Keratinocyte (primary cell): ENCODE data around the gene CCDC178. TPM values are rescaled to one million over a fixed set of nuclear protein-coding genes. Genes with fewer than 3 reads are reported as not detected.

Experiments
- DNase-seq: peaks from one replicate; pipeline ENCODE4 v3.0.0-alpha.2; 2011; ENCODE audit warnings: low read depth, missing footprints, low spot score
- FAIRE-seq: peaks from 2 replicates; lab custom pipeline; 2011; peaks lifted over from hg19 to GRCh38; lab: Jason Lieb, UNC
- H2AFZ ChIP-seq: 2 replicates; pipeline ENCODE4 v1.6.0; 2012; ENCODE audit warnings: low read length, control low read depth, inconsistent platforms; ENCODE audit not compliant: control insufficient read depth
- H3K27ac ChIP-seq: 2 replicates; pipeline ENCODE4 v1.5.1; 2011; ENCODE audit warnings: low read length; ENCODE audit not compliant: control insufficient read depth, insufficient read depth
- H3K27me3 ChIP-seq: 3 replicates; pipeline ENCODE4 v1.6.0; 2011; ENCODE audit warnings: low read length; ENCODE audit not compliant: control insufficient read depth, insufficient read depth; ENCODE audit errors: extremely low read depth
- H3K36me3 ChIP-seq, 2 experiments: 2 replicates in 1 of 2; 3 replicates in 1 of 2; pipeline ENCODE4 v1.5.1; 2011; ENCODE audit warnings: low read length in 2 of 2, mild to moderate bottlenecking in 1 of 2; ENCODE audit not compliant: control insufficient read depth in 2 of 2, insufficient read depth in 2 of 2; ENCODE audit errors: extremely low read depth in 1 of 2
- H3K4me1 ChIP-seq: 3 replicates; pipeline ENCODE4 v1.5.1; 2011; ENCODE audit warnings: low read length; ENCODE audit not compliant: control insufficient read depth, insufficient read depth; ENCODE audit errors: extremely low read depth
- H3K4me2 ChIP-seq: 3 replicates; pipeline ENCODE4 v1.6.0; 2011; ENCODE audit warnings: low read depth, low read length; ENCODE audit not compliant: control insufficient read depth, insufficient read depth; ENCODE audit errors: extremely low read depth
- H3K4me3 ChIP-seq, 3 experiments: fragments of 200-600 bp in 1 of 3; sonication (generic) in 1 of 3; 2 replicates in 2 of 3; 3 replicates in 1 of 3; pipeline ENCODE4 v1.5.1; 2011 to 2016; ENCODE audit warnings: low read length in 3 of 3, mild to moderate bottlenecking in 3 of 3, control low read depth in 2 of 3, inconsistent platforms in 1 of 3, low read depth in 1 of 3, mixed read lengths in 1 of 3, mixed run types in 1 of 3, moderate library complexity in 1 of 3; ENCODE audit not compliant: control insufficient read depth in 2 of 3, insufficient read depth in 2 of 3; ENCODE audit errors: extremely low read depth in 1 of 3
- H3K79me2 ChIP-seq: 2 replicates; pipeline ENCODE4 v1.6.0; 2012; ENCODE audit warnings: low read length; ENCODE audit not compliant: control insufficient read depth, insufficient read depth
- H3K9ac ChIP-seq: 3 replicates; pipeline ENCODE4 v1.6.0; 2011; ENCODE audit warnings: low read length; ENCODE audit not compliant: control insufficient read depth, insufficient read depth; ENCODE audit errors: extremely low read depth
- H3K9me1 ChIP-seq: 3 replicates; pipeline ENCODE4 v1.6.0; 2011; ENCODE audit warnings: low read length; ENCODE audit not compliant: control insufficient read depth, insufficient read depth; ENCODE audit errors: extremely low read depth
- H3K9me3 ChIP-seq: 2 replicates; pipeline ENCODE4 v1.5.1; 2012; ENCODE audit warnings: low read depth, low read length; ENCODE audit not compliant: control insufficient read depth
- H4K20me1 ChIP-seq: 3 replicates; pipeline ENCODE4 v1.6.0; 2011; ENCODE audit warnings: low read length; ENCODE audit not compliant: control insufficient read depth, insufficient read depth; ENCODE audit errors: extremely low read depth
- CTCF ChIP-seq, 3 experiments: IDR thresholded peaks in 1 of 3; conservative IDR thresholded peaks in 1 of 3; optimal IDR thresholded peaks in 1 of 3; 2 replicates in 2 of 3; 3 replicates in 1 of 3; pipeline versions ENCODE3 to v1.5.1; 2011; ENCODE audit warnings: low read length in 3 of 3, mild to moderate bottlenecking in 3 of 3, moderate library complexity in 2 of 3, control low read depth in 1 of 3, inconsistent platforms in 1 of 3; ENCODE audit not compliant: insufficient read depth in 2 of 3; ENCODE audit errors: extremely low read depth in 1 of 3
- EZH2 ChIP-seq: IDR thresholded peaks from one replicate; pipeline ENCODE4 v1.6.1; 2012; ENCODE audit warnings: inconsistent platforms, mild to moderate bottlenecking, low read length, moderate library complexity
- dilution Hi-C: fragments of 300-500 bp; cut with MboI; formaldehyde crosslinking; loops from one replicate; pipeline ENCODE4 v1.7.0; 2020; ENCODE audit warnings: low sequenced_read_pairs; ENCODE audit not compliant: extremely low pct_ligation_motif_present
- polyA plus RNA-seq, 5 experiments: library from polyadenylated mRNA; depleted of rRNA in 3 of 5; stranded (reverse) in 3 of 5; stranded (forward) in 1 of 5; unstranded in 1 of 5; fragments of >200 nt; gene quantifications; 1 replicate in 1 of 5; 2 replicates in 3 of 5; 3 replicates in 1 of 5; pipeline versions ENCODE4 v1.2.1 to v1.2.3, GENCODE V29; 2011 to 2012; ENCODE audit warnings: missing spikeins in 2 of 5, low read depth in 1 of 5, low replicate concordance in 1 of 5

CCDC178 gene
- polyA plus RNA-seq, 1 donor (not counting 4 experiments of a cell fraction or from before 2014, with no cell fraction given), result 0.14 TPM

DNA sequence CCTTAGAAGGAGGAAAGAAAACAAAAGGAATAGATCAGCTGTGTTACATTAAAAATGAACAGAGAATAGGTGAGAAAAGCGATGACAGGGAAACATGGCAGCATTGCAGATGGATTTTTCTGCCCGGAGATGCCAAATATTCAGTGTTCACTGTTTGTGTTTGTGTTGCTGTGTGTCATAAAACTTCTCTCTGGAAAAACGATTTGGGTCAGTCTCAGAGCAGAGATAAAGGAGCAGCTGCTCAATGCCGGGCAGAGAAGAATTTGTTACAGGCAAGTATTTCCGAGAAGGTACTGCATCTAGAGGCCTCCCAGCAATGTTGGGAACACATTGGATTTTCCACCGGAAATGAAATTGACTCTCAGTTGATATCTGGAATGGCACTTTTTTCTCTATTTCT lies 511.3 kb downstream of the CCDC178 start:
- no peaks in the 10 kb centered on the region for H3K9me1 ChIP-seq
- no peak overlapping the region for H3K4me2 ChIP-seq
- DNase-seq (no peak), FAIRE-seq (no peak)
- no peak overlapping the region for H3K9ac ChIP-seq
- H3K27ac ChIP-seq, result no peak overlapping the region
- TF ChIP-seq EZH2 (no peak), CTCF (optimal IDR thresholded peaks at IDR 0.05 in 1 of 3, IDR thresholded peaks at IDR 0.05 in 1 of 3, conservative IDR thresholded peaks at IDR 0.05 in 1 of 3; ENCODE audit: extremely low read depth in 1 of 3, insufficient read depth in 2 of 3, low read length in 3 of 3) (no peak)
- H2AFZ ChIP-seq, result no peak overlapping the region
- no peak overlapping the region for H3K4me3 ChIP-seq
- no peaks in the 10 kb centered on the region for H3K9me3 ChIP-seq
- no peaks in the 10 kb centered on the region for H3K36me3 ChIP-seq
- dilution Hi-C loops, result no loop called here
- no peaks in the 10 kb centered on the region for H3K4me1 ChIP-seq
- no peaks in the 10 kb centered on the region for H3K27me3 ChIP-seq
- H4K20me1 ChIP-seq, result no peaks in the 10 kb centered on the region
- H3K79me2 ChIP-seq, result no peaks in the 10 kb centered on the region

DNA sequence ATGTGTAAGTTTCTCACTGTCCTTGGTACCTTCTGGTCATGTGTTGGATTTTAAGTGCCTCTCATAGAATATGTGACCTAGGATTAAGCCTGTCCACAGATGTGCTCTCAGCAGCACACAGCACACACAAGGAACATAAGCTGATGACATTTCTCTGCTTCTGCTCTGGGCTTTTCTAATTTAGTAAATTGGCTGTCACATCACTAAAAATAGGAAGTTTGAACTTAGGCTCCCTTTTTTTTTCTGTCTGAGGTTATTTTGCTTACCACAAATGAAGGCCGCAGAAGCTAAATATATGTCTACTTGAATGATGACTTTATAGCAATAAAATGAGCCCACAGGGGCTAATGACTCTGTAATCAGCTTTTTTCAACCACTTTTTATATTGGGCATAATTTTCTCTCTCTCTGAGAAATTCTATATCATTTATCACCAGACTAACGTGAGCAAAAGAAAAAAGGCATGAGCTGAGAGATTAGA lies 517.5 kb downstream of the CCDC178 start:
- no peak for DNase-seq
- dilution Hi-C loops, result no loop called here
- no peaks in the 10 kb centered on the region for H3K9me3 ChIP-seq
- no peak for FAIRE-seq
- H3K27ac ChIP-seq, result no peak overlapping the region
- H3K36me3 ChIP-seq, result no peaks in the 10 kb centered on the region
- H3K9me1 ChIP-seq, result no peaks in the 10 kb centered on the region
- no peak overlapping the region for H3K9ac ChIP-seq
- peaks cover 18% of the 10 kb centered on the region for H3K4me1 ChIP-seq
- no peaks in the 10 kb centered on the region for H4K20me1 ChIP-seq
- no peak overlapping the region for H3K4me2 ChIP-seq
- H3K27me3 ChIP-seq, result no peaks in the 10 kb centered on the region
- no peak overlapping the region for H3K4me3 ChIP-seq
- no peak overlapping the region for H2AFZ ChIP-seq
- no peak for TF ChIP-seq EZH2
- no peak for TF ChIP-seq CTCF (optimal IDR thresholded peaks at IDR 0.05 in 1 of 3, IDR thresholded peaks at IDR 0.05 in 1 of 3, conservative IDR thresholded peaks at IDR 0.05 in 1 of 3; ENCODE audit: extremely low read depth in 1 of 3, insufficient read depth in 2 of 3, low read length in 3 of 3)
- no peaks in the 10 kb centered on the region for H3K79me2 ChIP-seq
